Gastroesophageal sphincter (tissue), 3 donors: ENCODE data around the gene PIRT.

Source experiments
- POLR2A ChIP-seq, 2 donors: fragments of 450-650 bp; IDR thresholded peaks; one replicate each; pipeline ENCODE4 v1.6.1; 2017; ENCODE audit warnings: antibody characterized with exemption in 2 of 2, mild to moderate bottlenecking in 2 of 2, moderate library complexity in 1 of 2
- TF ChIP-seq, protein P1 (sequence below), 4 experiments: fragments of 200-600 bp in 2 of 4; fragments of 450-650 bp in 2 of 4; sonication (generic) in 1 of 4; IDR thresholded peaks; one replicate each; pipeline ENCODE4 v1.5.1; 2017 to 2019; ENCODE audit warnings: antibody characterized with exemption in 4 of 4, mild to moderate bottlenecking in 2 of 4, moderate library complexity in 2 of 4

- no peak for TF ChIP-seq POLR2A (IDR thresholded peaks at IDR 0.05)
- TF ChIP-seq, protein P1, sequence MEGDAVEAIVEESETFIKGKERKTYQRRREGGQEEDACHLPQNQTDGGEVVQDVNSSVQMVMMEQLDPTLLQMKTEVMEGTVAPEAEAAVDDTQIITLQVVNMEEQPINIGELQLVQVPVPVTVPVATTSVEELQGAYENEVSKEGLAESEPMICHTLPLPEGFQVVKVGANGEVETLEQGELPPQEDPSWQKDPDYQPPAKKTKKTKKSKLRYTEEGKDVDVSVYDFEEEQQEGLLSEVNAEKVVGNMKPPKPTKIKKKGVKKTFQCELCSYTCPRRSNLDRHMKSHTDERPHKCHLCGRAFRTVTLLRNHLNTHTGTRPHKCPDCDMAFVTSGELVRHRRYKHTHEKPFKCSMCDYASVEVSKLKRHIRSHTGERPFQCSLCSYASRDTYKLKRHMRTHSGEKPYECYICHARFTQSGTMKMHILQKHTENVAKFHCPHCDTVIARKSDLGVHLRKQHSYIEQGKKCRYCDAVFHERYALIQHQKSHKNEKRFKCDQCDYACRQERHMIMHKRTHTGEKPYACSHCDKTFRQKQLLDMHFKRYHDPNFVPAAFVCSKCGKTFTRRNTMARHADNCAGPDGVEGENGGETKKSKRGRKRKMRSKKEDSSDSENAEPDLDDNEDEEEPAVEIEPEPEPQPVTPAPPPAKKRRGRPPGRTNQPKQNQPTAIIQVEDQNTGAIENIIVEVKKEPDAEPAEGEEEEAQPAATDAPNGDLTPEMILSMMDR (IDR thresholded peaks at IDR 0.05) = peak; percentile 23 to 67 (median 49)
Measured at GRCh38 chr17:10875984-10876555, 38.2 kb upstream of the PIRT start.
